ENCODE measurements around the gene CD72. TPM values are rescaled to one million over a fixed set of nuclear protein-coding genes. Genes with fewer than 3 reads are reported as not detected.

CD72 gene
- total and polyA plus RNA-seq, 4 donors = 2.0 to 5.7 (median 3.5) TPM

GRCh38 chr9:35628389-35628991 is 10.3 kb upstream of the CD72 start (continued):
- no peak for TF ChIP-seq GABPA (IDR thresholded peaks at IDR 0.05 in 1 of 2, conservative IDR thresholded peaks at IDR 0.05 in 1 of 2)
- no peak for TF ChIP-seq HNF4G (IDR thresholded peaks at IDR 0.05)
- TF ChIP-seq RAD21 (IDR thresholded peaks at IDR 0.05) = no peak

GRCh38 chr9:35627575-35627974 is 9.4 kb upstream of the CD72 start:
- Histone ChIP-seq H3K27me3 (ENCODE audit: control insufficient read depth in 4 of 4, insufficient read depth in 4 of 4, low read length in 3 of 4) (no peaks in the 10 kb centered on the region), H3K9ac (ENCODE audit: low read depth in 1 of 2, low read length in 2 of 2) (no peak overlapping the region), H3K9me3 (ENCODE audit: control insufficient read depth in 4 of 4, low read length in 3 of 4) (no peaks in the 10 kb centered on the region), H3K4me1 (ENCODE audit: control insufficient read depth in 4 of 4, insufficient read depth in 4 of 4, low read length in 3 of 4) (no peaks in the 10 kb centered on the region), H3K36me3 (ENCODE audit: control insufficient read depth in 4 of 4, insufficient read depth in 3 of 4, low read depth in 1 of 4, low read length in 3 of 4) (no peaks in the 10 kb centered on the region), H3K4me3 (ENCODE audit: low read depth in 1 of 3, low read length in 3 of 3) (no peak overlapping the region), H3K27ac (ENCODE audit: low read depth in 1 of 2, low read length in 2 of 2) (no peak overlapping the region)
- DNase-seq (ENCODE audit: low spot score) = no peak
- TF ChIP-seq REST (IDR thresholded peaks at IDR 0.05) = no peak
- TF ChIP-seq HNF4G (IDR thresholded peaks at IDR 0.05) = no peak
- no peak for TF ChIP-seq YY1 (IDR thresholded peaks at IDR 0.05)
- no peak for TF ChIP-seq TAF1 (conservative IDR thresholded peaks at IDR 0.05)
- TF ChIP-seq CTCF (IDR thresholded peaks at IDR 0.05; ENCODE audit: low read depth, low read length, missing input control) = no peak
- no peak for TF ChIP-seq RAD21 (IDR thresholded peaks at IDR 0.05)
- TF ChIP-seq ATF3 (IDR thresholded peaks at IDR 0.05) = no peak
- TF ChIP-seq ZBTB33 (IDR thresholded peaks at IDR 0.05) = no peak
- TF ChIP-seq FOXA2 (IDR thresholded peaks at IDR 0.05) = no peak
- TF ChIP-seq RXRA (IDR thresholded peaks at IDR 0.05) = no peak
- TF ChIP-seq GABPA (IDR thresholded peaks at IDR 0.05 in 1 of 2, conservative IDR thresholded peaks at IDR 0.05 in 1 of 2) = no peak
- no peak for TF ChIP-seq HNF4A (conservative IDR thresholded peaks at IDR 0.05)
- TF ChIP-seq JUND (IDR thresholded peaks at IDR 0.05) = no peak
- TF ChIP-seq NR2F2 (IDR thresholded peaks at IDR 0.05) = no peak
- TF ChIP-seq MAX (IDR thresholded peaks at IDR 0.05) = no peak
- TF ChIP-seq SP1 (IDR thresholded peaks at IDR 0.05) = no peak
- no peak for TF ChIP-seq EGR1 (IDR thresholded peaks at IDR 0.05; ENCODE audit: low read depth in 2 of 2)
- no peak for TF ChIP-seq FOXA1 (IDR thresholded peaks at IDR 0.05)
- 93% methylated on average over 2 of the region's 2 CpGs for WGBS

Data from liver (tissue), 9 donors.